Astrocyte (in vitro differentiated cells and primary cell): ENCODE data around the gene GALNT2. TPM values are rescaled to one million over a fixed set of nuclear protein-coding genes. Genes with fewer than 3 reads are reported as not detected.
A peak's percentile ranks its signal among the peaks of the same experiment; 100 is the strongest.

Experiments
- DNase-seq: peaks from one replicate; pipeline ENCODE4 v3.0.0-alpha.2; 2010; ENCODE audit warnings: low read depth
- FAIRE-seq: peaks from 2 replicates; lab custom pipeline; 2011; peaks lifted over from hg19 to GRCh38; lab: Jason Lieb, UNC
- H2AFZ ChIP-seq: 2 replicates; pipeline ENCODE4 v1.6.0; 2012; ENCODE audit warnings: low read depth, low read length, inconsistent platforms
- H3K27ac ChIP-seq: 2 replicates; pipeline ENCODE4 v1.5.1; 2011; ENCODE audit warnings: low read depth, low read length, inconsistent platforms
- H3K27me3 ChIP-seq: 2 replicates; pipeline ENCODE4 v1.6.0; 2011; ENCODE audit warnings: low read length, inconsistent platforms; ENCODE audit not compliant: insufficient read depth
- H3K36me3 ChIP-seq: 2 replicates; pipeline ENCODE4 v1.5.1; 2011; ENCODE audit warnings: low read length, inconsistent platforms; ENCODE audit not compliant: insufficient read depth
- H3K4me1 ChIP-seq: 2 replicates; pipeline ENCODE4 v1.5.1; 2011; ENCODE audit warnings: low read length, inconsistent platforms; ENCODE audit not compliant: insufficient read depth
- H3K4me2 ChIP-seq: 2 replicates; pipeline ENCODE4 v1.6.0; 2012; ENCODE audit warnings: low read length, inconsistent platforms
- H3K4me3 ChIP-seq: 2 replicates; pipeline ENCODE4 v1.5.1; 2011; ENCODE audit warnings: low read depth, mild to moderate bottlenecking, low read length, inconsistent platforms; ENCODE audit not compliant: insufficient read depth
- H3K79me2 ChIP-seq: 2 replicates; pipeline ENCODE4 v1.6.0; 2012; ENCODE audit warnings: mild to moderate bottlenecking, low read length, inconsistent platforms; ENCODE audit not compliant: insufficient read depth
- H3K9ac ChIP-seq: 2 replicates; pipeline ENCODE4 v1.6.0; 2012; ENCODE audit warnings: mild to moderate bottlenecking, low read length, inconsistent platforms
- H3K9me3 ChIP-seq: 2 replicates; pipeline ENCODE4 v1.5.1; 2012; ENCODE audit warnings: low read depth, mild to moderate bottlenecking, low read length, inconsistent platforms; ENCODE audit not compliant: insufficient read depth
- H4K20me1 ChIP-seq: 2 replicates; pipeline ENCODE4 v1.6.0; 2012; ENCODE audit warnings: low read length, inconsistent platforms; ENCODE audit not compliant: insufficient read depth
- H3K27ac Mint-ChIP-seq: one replicate; pipeline ENCODE4 v1.8.0; 2021; ENCODE audit warnings: mild to moderate bottlenecking, mixed read lengths; ENCODE audit not compliant: unreplicated experiment
- H3K27me3 Mint-ChIP-seq: one replicate; pipeline ENCODE4 v1.8.0; 2021; ENCODE audit warnings: low read depth, mixed read lengths; ENCODE audit not compliant: unreplicated experiment
- H3K36me3 Mint-ChIP-seq: one replicate; pipeline ENCODE4 v1.8.0; 2021; ENCODE audit warnings: low read depth, mixed read lengths; ENCODE audit not compliant: unreplicated experiment
- H3K4me1 Mint-ChIP-seq: one replicate; pipeline ENCODE4 v1.8.0; 2021; ENCODE audit warnings: low read depth, mixed read lengths; ENCODE audit not compliant: unreplicated experiment
- H3K4me3 Mint-ChIP-seq: one replicate; pipeline ENCODE4 v1.8.0; 2021; ENCODE audit warnings: mild to moderate bottlenecking, moderate library complexity, mixed read lengths; ENCODE audit not compliant: unreplicated experiment
- H3K9me3 Mint-ChIP-seq: one replicate; pipeline ENCODE4 v1.8.0; 2021; ENCODE audit warnings: mild to moderate bottlenecking, mixed read lengths; ENCODE audit not compliant: unreplicated experiment
- EZH2 ChIP-seq: IDR thresholded peaks from 2 replicates; pipeline ENCODE4 v1.6.1; 2012; ENCODE audit warnings: mild to moderate bottlenecking, low read length, inconsistent platforms; ENCODE audit not compliant: insufficient read depth
- total RNA-seq: library from RNA; stranded (reverse); gene quantifications from 2 replicates; pipeline ENCODE4 v1.2.1, GENCODE V29; 2021
- TF ChIP-seq, protein P1 (sequence below): IDR thresholded peaks from 2 replicates; pipeline ENCODE4 v1.5.1; 2011; ENCODE audit warnings: low read depth, mild to moderate bottlenecking, inconsistent platforms, low read length, moderate library complexity; ENCODE audit not compliant: insufficient read depth

Gene GALNT2
- total RNA-seq, 1 donor from 2014 or later, result 507 TPM

- H3K4me3 Mint-ChIP-seq, result no peak overlapping the region
- TF ChIP-seq EZH2, result no peak
- TF ChIP-seq, protein P1, sequence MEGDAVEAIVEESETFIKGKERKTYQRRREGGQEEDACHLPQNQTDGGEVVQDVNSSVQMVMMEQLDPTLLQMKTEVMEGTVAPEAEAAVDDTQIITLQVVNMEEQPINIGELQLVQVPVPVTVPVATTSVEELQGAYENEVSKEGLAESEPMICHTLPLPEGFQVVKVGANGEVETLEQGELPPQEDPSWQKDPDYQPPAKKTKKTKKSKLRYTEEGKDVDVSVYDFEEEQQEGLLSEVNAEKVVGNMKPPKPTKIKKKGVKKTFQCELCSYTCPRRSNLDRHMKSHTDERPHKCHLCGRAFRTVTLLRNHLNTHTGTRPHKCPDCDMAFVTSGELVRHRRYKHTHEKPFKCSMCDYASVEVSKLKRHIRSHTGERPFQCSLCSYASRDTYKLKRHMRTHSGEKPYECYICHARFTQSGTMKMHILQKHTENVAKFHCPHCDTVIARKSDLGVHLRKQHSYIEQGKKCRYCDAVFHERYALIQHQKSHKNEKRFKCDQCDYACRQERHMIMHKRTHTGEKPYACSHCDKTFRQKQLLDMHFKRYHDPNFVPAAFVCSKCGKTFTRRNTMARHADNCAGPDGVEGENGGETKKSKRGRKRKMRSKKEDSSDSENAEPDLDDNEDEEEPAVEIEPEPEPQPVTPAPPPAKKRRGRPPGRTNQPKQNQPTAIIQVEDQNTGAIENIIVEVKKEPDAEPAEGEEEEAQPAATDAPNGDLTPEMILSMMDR, result no peak
- Histone ChIP-seq H3K9me3 (no peaks in the 10 kb centered on the region), H3K79me2 (peaks cover 96% of the 10 kb centered on the region), H3K36me3 (no peaks in the 10 kb centered on the region), H3K9ac (no peak overlapping the region), H3K4me3 (no peak overlapping the region), H3K4me2 (no peak overlapping the region), H3K27me3 (no peaks in the 10 kb centered on the region), H3K4me1 (peaks cover 15% of the 10 kb centered on the region), H2AFZ (no peak overlapping the region), H4K20me1 (peaks cover 83% of the 10 kb centered on the region), H3K27ac (no peak overlapping the region)
- DNase-seq (no peak), FAIRE-seq (no peak)
- peaks cover 13% of the 10 kb centered on the region for H3K36me3 Mint-ChIP-seq
- H3K27me3 Mint-ChIP-seq, result no peaks in the 10 kb centered on the region
- no peaks in the 10 kb centered on the region for H3K9me3 Mint-ChIP-seq
- H3K4me1 Mint-ChIP-seq, result peaks cover 72% of the 10 kb centered on the region
- H3K27ac Mint-ChIP-seq, result no peak overlapping the region
Measured at GRCh38 chr1:230160957-230161771, 94.1 kb downstream of the GALNT2 start.

- Histone ChIP-seq H3K4me2 (no peak overlapping the region), H3K27me3 (no peaks in the 10 kb centered on the region), H3K9ac (peak overlapping the region; percentile 34), H3K4me3 (no peak overlapping the region), H4K20me1 (peaks cover 83% of the 10 kb centered on the region), H3K4me1 (peaks cover 15% of the 10 kb centered on the region), H3K27ac (no peak overlapping the region), H3K79me2 (peaks cover 95% of the 10 kb centered on the region), H3K9me3 (no peaks in the 10 kb centered on the region), H2AFZ (no peak overlapping the region), H3K36me3 (no peaks in the 10 kb centered on the region)
- Mint-ChIP-seq H3K36me3 (peaks cover 14% of the 10 kb centered on the region), H3K27me3 (no peaks in the 10 kb centered on the region), H3K4me1 (peaks cover 63% of the 10 kb centered on the region), H3K4me3 (peak overlapping the region; percentile 55), H3K9me3 (no peaks in the 10 kb centered on the region), H3K27ac (peak overlapping the region; percentile 73)
- peak; percentile 83 for DNase-seq
- peak; percentile 26 for FAIRE-seq
- no peak for TF ChIP-seq EZH2
- TF ChIP-seq, protein P1, result no peak
Measured at GRCh38 chr1:230163205-230163604, 96.2 kb downstream of the GALNT2 start.

DNA sequence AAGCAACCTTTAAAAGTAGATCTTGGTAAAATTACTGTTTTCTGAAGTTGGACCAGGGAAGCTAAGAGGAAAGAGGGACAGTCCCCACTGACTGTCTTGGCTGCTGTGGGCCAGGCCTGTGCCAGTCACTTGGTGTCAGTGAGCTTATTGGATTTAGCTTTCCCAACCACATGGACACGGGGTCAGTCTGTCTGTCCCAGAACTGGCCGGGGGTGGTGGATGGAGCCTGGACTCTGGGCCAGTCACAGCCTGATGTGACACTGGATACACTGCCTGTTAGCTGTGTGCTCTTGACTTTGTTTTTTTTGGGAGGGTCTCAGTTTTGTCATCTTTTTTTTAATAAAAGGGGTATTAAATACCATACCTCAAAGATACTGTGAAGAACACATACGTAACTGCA, 96.7 kb downstream of the GALNT2 start:
- peak overlapping the region; percentile 34 for H3K9ac ChIP-seq
- no peak overlapping the region for H3K27ac ChIP-seq
- H3K79me2 ChIP-seq, result peaks cover 94% of the 10 kb centered on the region
- FAIRE-seq (no peak), DNase-seq (no peak)
- H3K4me2 ChIP-seq, result no peak overlapping the region
- H3K36me3 ChIP-seq, result no peaks in the 10 kb centered on the region
- peaks cover 81% of the 10 kb centered on the region for H4K20me1 ChIP-seq
- Mint-ChIP-seq H3K4me3 (no peak overlapping the region), H3K4me1 (peaks cover 58% of the 10 kb centered on the region), H3K27ac (peak overlapping the region; percentile 73), H3K36me3 (peaks cover 14% of the 10 kb centered on the region), H3K9me3 (no peaks in the 10 kb centered on the region), H3K27me3 (no peaks in the 10 kb centered on the region)
- H3K9me3 ChIP-seq, result no peaks in the 10 kb centered on the region
- H3K4me3 ChIP-seq, result no peak overlapping the region
- TF ChIP-seq EZH2, result no peak
- TF ChIP-seq, protein P1, result no peak
- no peak overlapping the region for H2AFZ ChIP-seq
- H3K4me1 ChIP-seq, result peaks cover 11% of the 10 kb centered on the region
- H3K27me3 ChIP-seq, result no peaks in the 10 kb centered on the region
